IMR-90 (cell line): ENCODE data around the gene MORN5. TPM values are rescaled to one million over a fixed set of nuclear protein-coding genes. Genes with fewer than 3 reads are reported as not detected.

Experiments used
- ATAC-seq: fragments of 200-7000 bp; cut with Tn5 transposase; 2 replicates; pipeline ENCODE4 v1.9.1; 2020; ENCODE audit warnings: low read depth, mild to moderate bottlenecking, moderate library complexity
- BruUV-seq: library from RNA; stranded (reverse); fragments of 400-500 nt; replicated peaks from 2 replicates; lab custom pipeline; 2021; lab: Mats Ljungman, UMichigan
- CTCF ChIA-PET: fragments of 300-600 bp; formaldehyde crosslinking; extraction: SDS; loops from one replicate; lab custom pipeline; 2021; ENCODE audit warnings: antibody characterized with exemption; lab: Yijun Ruan, JAX
- POLR2A ChIA-PET: fragments of 300-600 bp; sonication (Branson Sonifier 250); formaldehyde crosslinking; loops from one replicate; lab custom pipeline; 2022; ENCODE audit warnings: antibody characterized with exemption; ENCODE audit not compliant: unreplicated experiment; lab: Charles Lee
- DNase-seq: peaks from one replicate; pipeline ENCODE4 v3.0.0; 2013
- H2AFZ ChIP-seq: replicated peaks from 2 replicates; pipeline ENCODE3; 2013; ENCODE audit warnings: low read length, mild to moderate bottlenecking; ENCODE audit not compliant: poor library complexity
- H2AK5ac ChIP-seq: 2 replicates; pipeline ENCODE4 v1.6.1; 2013; ENCODE audit warnings: low read depth, low read length, inconsistent platforms
- H2AK9ac ChIP-seq: replicated peaks from 2 replicates; pipeline ENCODE3; 2013; ENCODE audit warnings: mild to moderate bottlenecking, low read depth, low read length, moderate library complexity; ENCODE audit not compliant: poor library complexity
- H2BK120ac ChIP-seq: 2 replicates; pipeline ENCODE4 v1.6.1; 2013; ENCODE audit warnings: low read depth, low read length, inconsistent platforms
- H2BK15ac ChIP-seq: 3 replicates; pipeline ENCODE4 v1.6.1; 2013; ENCODE audit warnings: low read depth, low read length, inconsistent platforms
- H2BK20ac ChIP-seq: 2 replicates; pipeline ENCODE4 v1.6.1; 2013; ENCODE audit warnings: low read depth, mild to moderate bottlenecking, inconsistent platforms, low read length, moderate library complexity
- H2BK5ac ChIP-seq: 2 replicates; pipeline ENCODE4 v1.6.1; 2013; ENCODE audit warnings: mild to moderate bottlenecking, low read depth, low read length, inconsistent platforms; ENCODE audit not compliant: poor library complexity, severe bottlenecking
- H3K14ac ChIP-seq: replicated peaks from 2 replicates; pipeline ENCODE4 v1.6.1; 2013; ENCODE audit warnings: low read depth, low read length, inconsistent platforms
- H3K18ac ChIP-seq: 2 replicates; pipeline ENCODE4 v1.6.1; 2013; ENCODE audit warnings: low read depth, low read length, control low read depth
- H3K23ac ChIP-seq: 2 replicates; pipeline ENCODE4 v1.6.1; 2013; ENCODE audit warnings: low read depth, low read length, inconsistent platforms
- H3K27ac ChIP-seq: 2 replicates; pipeline ENCODE4 v1.5.1; 2013; ENCODE audit warnings: mild to moderate bottlenecking, control low read depth, low read length; ENCODE audit not compliant: insufficient read depth
- H3K27me3 ChIP-seq: 2 replicates; pipeline ENCODE4 v1.6.1; 2013; ENCODE audit warnings: low read length; ENCODE audit not compliant: control insufficient read depth, insufficient read depth
- H3K36me3 ChIP-seq: 2 replicates; pipeline ENCODE4 v1.6.1; 2013; ENCODE audit warnings: low read length, mixed read lengths; ENCODE audit not compliant: control insufficient read depth, insufficient read depth
- H3K4ac ChIP-seq: 2 replicates; pipeline ENCODE4 v1.6.1; 2013; ENCODE audit warnings: low read depth, low read length, inconsistent platforms
- H3K4me1 ChIP-seq: 2 replicates; pipeline ENCODE4 v1.6.1; 2013; ENCODE audit warnings: low read length, mixed read lengths; ENCODE audit not compliant: control insufficient read depth, insufficient read depth
- H3K4me2 ChIP-seq: 2 replicates; pipeline ENCODE4 v1.6.1; 2013; ENCODE audit warnings: low read depth, mild to moderate bottlenecking, control low read depth, low read length, moderate library complexity
- H3K4me3 ChIP-seq: 2 replicates; pipeline ENCODE4 v1.5.1; 2013; ENCODE audit warnings: low read depth, mild to moderate bottlenecking, control low read depth, low read length, moderate library complexity; ENCODE audit not compliant: insufficient read depth
- H3K56ac ChIP-seq: 2 replicates; pipeline ENCODE4 v1.6.1; 2013; ENCODE audit warnings: low read length, inconsistent platforms; ENCODE audit not compliant: insufficient read depth; ENCODE audit errors: extremely low read depth
- H3K79me1 ChIP-seq, 2 experiments: 2 replicates each; pipeline ENCODE4 v1.6.1; 2013; ENCODE audit warnings: low read length in 2 of 2, inconsistent platforms in 1 of 2, low read depth in 1 of 2
- H3K9ac ChIP-seq: 2 replicates; pipeline ENCODE4 v1.6.1; 2013; ENCODE audit warnings: low read depth, low read length, control low read depth
- H3K9me1 ChIP-seq: 2 replicates; pipeline ENCODE4 v1.6.1; 2013; ENCODE audit warnings: low read length, inconsistent platforms; ENCODE audit not compliant: insufficient read depth
- H3K9me3 ChIP-seq: 2 replicates; pipeline ENCODE4 v1.6.1; 2013; ENCODE audit warnings: low read length; ENCODE audit not compliant: control insufficient read depth, insufficient read depth
- H4K20me1 ChIP-seq: 2 replicates; pipeline ENCODE4 v1.6.1; 2013; ENCODE audit warnings: low read length, inconsistent platforms; ENCODE audit not compliant: insufficient read depth
- H4K5ac ChIP-seq: 2 replicates; pipeline ENCODE4 v1.6.1; 2013; ENCODE audit warnings: mild to moderate bottlenecking, low read depth, low read length, control low read depth
- H4K8ac ChIP-seq, 2 experiments: 2 replicates each; pipeline ENCODE4 v1.6.1; 2013; ENCODE audit warnings: low read depth in 2 of 2, low read length in 2 of 2, control low read depth in 1 of 2, inconsistent platforms in 1 of 2
- H4K91ac ChIP-seq: 2 replicates; pipeline ENCODE4 v1.6.1; 2013; ENCODE audit warnings: low read depth, low read length, inconsistent platforms; ENCODE audit not compliant: insufficient read depth
- BHLHE40 ChIP-seq: fragments of 150-350 bp; IDR thresholded peaks from 2 replicates; pipeline ENCODE4 v1.6.1; 2016; ENCODE audit warnings: mild to moderate bottlenecking, low read depth, low read length
- CEBPB ChIP-seq: IDR thresholded peaks from 2 replicates; pipeline ENCODE4 v1.6.1; 2012; ENCODE audit warnings: low read depth, low read length, improper control_type of control experiment
- CHD1 ChIP-seq: IDR thresholded peaks from 2 replicates; pipeline ENCODE4 v1.6.1; 2012; ENCODE audit warnings: low read depth, low read length, improper control_type of control experiment
- FOS ChIP-seq: fragments of 150-350 bp; IDR thresholded peaks from 2 replicates; pipeline ENCODE4 v1.6.1; 2016; ENCODE audit warnings: low read depth, low read length
- MAFK ChIP-seq: IDR thresholded peaks from 2 replicates; pipeline ENCODE4 v1.6.1; 2012; ENCODE audit warnings: low read depth, low read length, improper control_type of control experiment
- MAZ ChIP-seq: IDR thresholded peaks from 2 replicates; pipeline ENCODE4 v1.6.1; 2012; ENCODE audit warnings: low read depth, mild to moderate bottlenecking, low read length, improper control_type of control experiment, moderate library complexity, borderline replicate concordance
- MXI1 ChIP-seq: IDR thresholded peaks from 2 replicates; pipeline ENCODE4 v1.6.1; 2012; ENCODE audit warnings: low read depth, mild to moderate bottlenecking, low read length, moderate library complexity, borderline replicate concordance
- NFE2L2 ChIP-seq: fragments of 150-350 bp; IDR thresholded peaks from 2 replicates; pipeline ENCODE4 v1.6.1; 2016; ENCODE audit warnings: low read depth, mild to moderate bottlenecking, low read length
- POLR2A ChIP-seq: IDR thresholded peaks from 2 replicates; pipeline ENCODE4 v1.6.1; 2012; ENCODE audit warnings: mild to moderate bottlenecking, low read depth, low read length
- RAD21 ChIP-seq: IDR thresholded peaks from 2 replicates; pipeline ENCODE4 v1.6.1; 2012; ENCODE audit warnings: low read length, improper control_type of control experiment
- RCOR1 ChIP-seq: IDR thresholded peaks from 2 replicates; pipeline ENCODE4 v1.6.1; 2012; ENCODE audit warnings: mild to moderate bottlenecking, low read length, improper control_type of control experiment; ENCODE audit not compliant: insufficient replicate concordance
- RFX5 ChIP-seq: IDR thresholded peaks from 2 replicates; pipeline ENCODE4 v1.8.0; 2012; ENCODE audit warnings: low read depth, mild to moderate bottlenecking, low read length, moderate library complexity
- SMC3 ChIP-seq: fragments of 150-350 bp; IDR thresholded peaks from 2 replicates; pipeline ENCODE4 v1.6.1; 2016; ENCODE audit warnings: low read depth, mild to moderate bottlenecking, antibody characterized with exemption, low read length, moderate library complexity
- WGBS, 2 experiments: methylation state at CpG; one replicate each; pipeline versions ENCODE4 v1.1.5 to v1.1.7; 2013; ENCODE audit warnings: missing lambda C conversion rate in 2 of 2; ENCODE audit not compliant: insufficient read length in 1 of 2; ENCODE audit errors: extremely low coverage in 2 of 2; 5-methylcytosine and 5-hydroxymethylcytosine counted together
- dilution Hi-C: fragments of 300-500 bp; cut with HindIII; formaldehyde crosslinking; loops from one replicate; pipeline ENCODE4 v1.14.3; 2018; ENCODE audit warnings: low sequenced_read_pairs; ENCODE audit not compliant: unreplicated experiment
- in situ Hi-C: fragments of 300-500 bp; cut with MboI; formaldehyde crosslinking; loops from 3 replicates; pipeline ENCODE4 v1.14.3; 2019; ENCODE audit warnings: low sequenced_read_pairs, inconsistent platforms, mixed read lengths
- intact Hi-C: fragments of 100-400 bp; cut with micrococcal nuclease; formaldehyde crosslinking; loops from 2 replicates; pipeline ENCODE4 v1.10.0; 2022
- polyA plus RNA-seq, 3 experiments: library from polyadenylated mRNA; depleted of rRNA; stranded (reverse); fragments of >200 nt; gene quantifications; 2 replicates each; pipeline ENCODE4 v1.2.3, GENCODE V29; 2012; ENCODE audit warnings: low replicate concordance in 1 of 3
- total RNA-seq: library from RNA; depleted of rRNA; stranded (reverse); fragments of >200 nt; gene quantifications from 2 replicates; pipeline ENCODE4 v1.2.3, GENCODE V29; 2012
- TF ChIP-seq, protein P1 (sequence below): conservative IDR thresholded peaks from 2 replicates; pipeline ENCODE4 v1.5.1; 2012; ENCODE audit warnings: mild to moderate bottlenecking, low read depth, low read length, improper control_type of control experiment
- TF ChIP-seq, protein P2 (sequence below): fragments of 150-350 bp; IDR thresholded peaks from 2 replicates; pipeline ENCODE4 v1.6.1; 2017; ENCODE audit warnings: mild to moderate bottlenecking, antibody characterized with exemption, low read length, low read depth
- TF ChIP-seq, protein P3 (sequence below): fragments of 150-350 bp; IDR thresholded peaks from 2 replicates; pipeline ENCODE4 v1.6.1; 2016; ENCODE audit warnings: low read depth, mild to moderate bottlenecking, low read length, moderate library complexity, borderline replicate concordance

The MORN5 gene
- total and polyA plus RNA-seq, 2 of the 4 experiments (the other 2 are of a cell fraction): not detected

- Histone ChIP-seq H2BK15ac (no peak overlapping the region), H3K27ac (no peak overlapping the region), H4K20me1 (peaks cover 4% of the 10 kb centered on the region; the same call in 1 of the 2 replicates), H2AFZ (no peak overlapping the region), H4K91ac (no peak overlapping the region), H2BK120ac (no peak overlapping the region), H2AK9ac (no peak overlapping the region), H3K23ac (no peak overlapping the region), H4K5ac (no peak overlapping the region), H2BK20ac (no peak overlapping the region), H3K9ac (no peak overlapping the region), H3K9me3 (no peaks in the 10 kb centered on the region), H3K4ac (no peak overlapping the region), H3K79me1 (peaks cover 15 to 16% of the 10 kb centered on the region in 2 experiments), H3K4me2 (no peak overlapping the region), H3K27me3 (no peaks in the 10 kb centered on the region), H3K14ac (no peak overlapping the region), H2BK5ac (no peak overlapping the region), H3K18ac (no peak overlapping the region), H3K4me3 (no peak overlapping the region), H3K9me1 (peaks cover 4% of the 10 kb centered on the region; the same call in 1 of the 2 replicates), H3K4me1 (no peaks in the 10 kb centered on the region), H3K36me3 (peaks cover 16% of the 10 kb centered on the region; the same call in 1 of the 2 replicates), H3K56ac (no peak overlapping the region), H4K8ac (no peak overlapping the region), H2AK5ac (no peak overlapping the region)
- in situ Hi-C loops (no loop called here), intact Hi-C loops (no loop called here), dilution Hi-C loops (no loop called here)
- no peak for DNase-seq
- BruUV-seq: no TSS peak
- TF ChIP-seq MXI1: no peak
- no peak for TF ChIP-seq CHD1
- no peak for TF ChIP-seq RCOR1
- no peak for TF ChIP-seq FOS
- no peak for TF ChIP-seq RAD21
- TF ChIP-seq, protein P1, sequence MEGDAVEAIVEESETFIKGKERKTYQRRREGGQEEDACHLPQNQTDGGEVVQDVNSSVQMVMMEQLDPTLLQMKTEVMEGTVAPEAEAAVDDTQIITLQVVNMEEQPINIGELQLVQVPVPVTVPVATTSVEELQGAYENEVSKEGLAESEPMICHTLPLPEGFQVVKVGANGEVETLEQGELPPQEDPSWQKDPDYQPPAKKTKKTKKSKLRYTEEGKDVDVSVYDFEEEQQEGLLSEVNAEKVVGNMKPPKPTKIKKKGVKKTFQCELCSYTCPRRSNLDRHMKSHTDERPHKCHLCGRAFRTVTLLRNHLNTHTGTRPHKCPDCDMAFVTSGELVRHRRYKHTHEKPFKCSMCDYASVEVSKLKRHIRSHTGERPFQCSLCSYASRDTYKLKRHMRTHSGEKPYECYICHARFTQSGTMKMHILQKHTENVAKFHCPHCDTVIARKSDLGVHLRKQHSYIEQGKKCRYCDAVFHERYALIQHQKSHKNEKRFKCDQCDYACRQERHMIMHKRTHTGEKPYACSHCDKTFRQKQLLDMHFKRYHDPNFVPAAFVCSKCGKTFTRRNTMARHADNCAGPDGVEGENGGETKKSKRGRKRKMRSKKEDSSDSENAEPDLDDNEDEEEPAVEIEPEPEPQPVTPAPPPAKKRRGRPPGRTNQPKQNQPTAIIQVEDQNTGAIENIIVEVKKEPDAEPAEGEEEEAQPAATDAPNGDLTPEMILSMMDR: no peak
- no peak for TF ChIP-seq MAFK
- TF ChIP-seq, protein P2, sequence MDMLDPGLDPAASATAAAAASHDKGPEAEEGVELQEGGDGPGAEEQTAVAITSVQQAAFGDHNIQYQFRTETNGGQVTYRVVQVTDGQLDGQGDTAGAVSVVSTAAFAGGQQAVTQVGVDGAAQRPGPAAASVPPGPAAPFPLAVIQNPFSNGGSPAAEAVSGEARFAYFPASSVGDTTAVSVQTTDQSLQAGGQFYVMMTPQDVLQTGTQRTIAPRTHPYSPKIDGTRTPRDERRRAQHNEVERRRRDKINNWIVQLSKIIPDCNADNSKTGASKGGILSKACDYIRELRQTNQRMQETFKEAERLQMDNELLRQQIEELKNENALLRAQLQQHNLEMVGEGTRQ: no peak
- no peak for TF ChIP-seq BHLHE40
- no peak for TF ChIP-seq CEBPB
- TF ChIP-seq RFX5: no peak
- TF ChIP-seq NFE2L2: no peak
- TF ChIP-seq, protein P3, sequence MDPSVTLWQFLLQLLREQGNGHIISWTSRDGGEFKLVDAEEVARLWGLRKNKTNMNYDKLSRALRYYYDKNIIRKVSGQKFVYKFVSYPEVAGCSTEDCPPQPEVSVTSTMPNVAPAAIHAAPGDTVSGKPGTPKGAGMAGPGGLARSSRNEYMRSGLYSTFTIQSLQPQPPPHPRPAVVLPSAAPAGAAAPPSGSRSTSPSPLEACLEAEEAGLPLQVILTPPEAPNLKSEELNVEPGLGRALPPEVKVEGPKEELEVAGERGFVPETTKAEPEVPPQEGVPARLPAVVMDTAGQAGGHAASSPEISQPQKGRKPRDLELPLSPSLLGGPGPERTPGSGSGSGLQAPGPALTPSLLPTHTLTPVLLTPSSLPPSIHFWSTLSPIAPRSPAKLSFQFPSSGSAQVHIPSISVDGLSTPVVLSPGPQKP: no peak
- TF ChIP-seq POLR2A: no peak
- TF ChIP-seq SMC3: no peak
- no peak for TF ChIP-seq MAZ
- ChIA-PET POLR2A (no interaction called here), CTCF (no interaction called here)
- 100% methylated on average over 1 of the region's 4 CpGs; no CpG with 5 or more reads in 1 of the 2 experiments for WGBS, 2 experiments
- ATAC-seq: no peak
Observed at GRCh38 chr9:122151267-122151828, 8.4 kb upstream of the MORN5 start.
